Endothelial cell of umbilical vein (primary cell): ENCODE results near the gene TSHZ3. TPM values are rescaled to one million over a fixed set of nuclear protein-coding genes. Genes with fewer than 3 reads are reported as not detected.

Source experiments
- BruUV-seq: library from RNA; stranded (reverse); fragments of 400-500 nt; replicated peaks from 2 replicates; lab custom pipeline; 2021; lab: Mats Ljungman, UMichigan
- CTCF ChIA-PET: fragments of 300-600, 350-600 bp; sonication (Branson Sonifier 250); formaldehyde crosslinking; loops from one replicate; lab custom pipeline; 2021; ENCODE audit warnings: antibody characterized with exemption, inconsistent platforms; lab: Charles Lee
- POLR2A ChIA-PET: fragments of 300-600, 350-600 bp; sonication (Branson Sonifier 250); formaldehyde crosslinking; loops from one replicate; lab custom pipeline; 2021; ENCODE audit warnings: antibody characterized with exemption, inconsistent platforms; lab: Charles Lee
- DNase-seq: peaks from one replicate; pipeline ENCODE4 v3.0.0-alpha.2; 2011; ENCODE audit warnings: low read depth, low spot score
- FAIRE-seq: peaks from 2 replicates; lab custom pipeline; 2011; peaks lifted over from hg19 to GRCh38; lab: Jason Lieb, UNC
- H2AFZ ChIP-seq: 2 replicates; pipeline ENCODE4 v1.6.0; 2012; ENCODE audit warnings: low read depth, low read length, control low read depth, inconsistent platforms
- H3K27ac ChIP-seq: 2 replicates; pipeline ENCODE4 v1.5.1; 2011; ENCODE audit warnings: low read depth, mild to moderate bottlenecking, control low read depth, low read length, moderate library complexity; ENCODE audit not compliant: insufficient read depth
- H3K27me3 ChIP-seq, 2 experiments: 2 replicates each; pipeline versions ENCODE4 v1.6.0 to v1.6.1; 2011; ENCODE audit warnings: low read length in 2 of 2, mixed read lengths in 1 of 2; ENCODE audit not compliant: control insufficient read depth in 2 of 2, insufficient read depth in 2 of 2
- H3K36me3 ChIP-seq, 2 experiments: 2 replicates in 1 of 2; 3 replicates in 1 of 2; pipeline ENCODE4 v1.5.1; 2011; ENCODE audit warnings: low read length in 2 of 2, mild to moderate bottlenecking in 1 of 2, moderate library complexity in 1 of 2; ENCODE audit not compliant: control insufficient read depth in 2 of 2, insufficient read depth in 2 of 2; ENCODE audit errors: extremely low read depth in 1 of 2
- H3K4me1 ChIP-seq: 3 replicates; pipeline ENCODE4 v1.5.1; 2011; ENCODE audit warnings: mild to moderate bottlenecking, low read length; ENCODE audit not compliant: control insufficient read depth, insufficient read depth; ENCODE audit errors: extremely low read depth
- H3K4me2 ChIP-seq: 2 replicates; pipeline ENCODE4 v1.6.1; 2011; ENCODE audit warnings: low read length, control low read depth, mixed read lengths; ENCODE audit not compliant: insufficient read depth
- H3K4me3 ChIP-seq, 3 experiments: fragments of 200-600 bp in 1 of 3; sonication (generic), shearing (Covaris generic) in 1 of 3; replicated peaks in 1 of 3; 2 replicates each; pipeline ENCODE4 v1.5.1; 2011 to 2016; ENCODE audit warnings: control low read depth in 3 of 3, low read length in 3 of 3, mild to moderate bottlenecking in 2 of 3, inconsistent platforms in 1 of 3, low read depth in 1 of 3, moderate library complexity in 1 of 3; ENCODE audit not compliant: insufficient read depth in 1 of 3
- H3K79me2 ChIP-seq: 2 replicates; pipeline ENCODE4 v1.6.0; 2012; ENCODE audit warnings: low read length, inconsistent platforms; ENCODE audit not compliant: control insufficient read depth, insufficient read depth
- H3K9ac ChIP-seq: replicated peaks from 2 replicates; pipeline ENCODE3; 2011; ENCODE audit warnings: low read length, control low read depth; ENCODE audit not compliant: insufficient read depth; ENCODE audit errors: extremely low read depth
- H3K9me1 ChIP-seq: replicated peaks from 3 replicates; pipeline ENCODE4 v1.6.0; 2011; ENCODE audit warnings: mild to moderate bottlenecking, low read length; ENCODE audit not compliant: control insufficient read depth, insufficient read depth; ENCODE audit errors: extremely low read depth
- H3K9me3 ChIP-seq: replicated peaks from 2 replicates; pipeline ENCODE4 v1.5.1; 2012; ENCODE audit warnings: low read length, inconsistent platforms; ENCODE audit not compliant: control insufficient read depth, insufficient read depth
- H4K20me1 ChIP-seq: replicated peaks from 2 replicates; pipeline ENCODE3; 2011; ENCODE audit warnings: mild to moderate bottlenecking, low read length; ENCODE audit not compliant: control insufficient read depth, insufficient read depth; ENCODE audit errors: extremely low read depth
- EZH2 ChIP-seq: IDR thresholded peaks from 2 replicates; pipeline ENCODE4 v1.6.1; 2012; ENCODE audit warnings: borderline replicate concordance, low read depth, mild to moderate bottlenecking, moderate library complexity, low read length, inconsistent platforms; ENCODE audit not compliant: severe bottlenecking
- FOS ChIP-seq: IDR thresholded peaks from 2 replicates; pipeline ENCODE4 v1.6.1; 2011; ENCODE audit warnings: mild to moderate bottlenecking, low read length, moderate library complexity, borderline replicate concordance; ENCODE audit not compliant: insufficient read depth
- GATA2 ChIP-seq: IDR thresholded peaks from 2 replicates; pipeline ENCODE4 v1.7.0; 2011; ENCODE audit warnings: low read depth, mild to moderate bottlenecking, moderate library complexity, mixed read lengths, low read length; ENCODE audit not compliant: insufficient read length, insufficient read depth
- JUN ChIP-seq: IDR thresholded peaks from 2 replicates; pipeline ENCODE4 v1.6.1; 2011; ENCODE audit warnings: borderline replicate concordance, low read depth; ENCODE audit not compliant: insufficient read length, insufficient read depth
- MAX ChIP-seq: IDR thresholded peaks from 2 replicates; pipeline ENCODE4 v1.6.1; 2011; ENCODE audit not compliant: insufficient read depth, insufficient read length
- MYC ChIP-seq: IDR thresholded peaks from one replicate; pipeline ENCODE4 v1.6.1; 2011; ENCODE audit warnings: mild to moderate bottlenecking, low read depth, low read length
- POLR2A ChIP-seq: IDR thresholded peaks from 2 replicates; pipeline ENCODE4 v1.6.1; 2012; ENCODE audit warnings: low read depth, mild to moderate bottlenecking, control low read depth, low read length
- POLR2AphosphoS5 ChIP-seq: IDR thresholded peaks from 2 replicates; pipeline ENCODE4 v1.6.1; 2012; ENCODE audit warnings: low read depth, mild to moderate bottlenecking, control low read depth, low read length, moderate library complexity; ENCODE audit not compliant: insufficient read depth
- dilution Hi-C: fragments of 300-500 bp; cut with MboI; formaldehyde crosslinking; loops from one replicate; pipeline ENCODE4 v1.15.0; 2019; ENCODE audit warnings: low sequenced_read_pairs; ENCODE audit not compliant: extremely low pct_ligation_motif_present
- intact Hi-C: fragments of 100-400 bp; cut with micrococcal nuclease; formaldehyde crosslinking; loops from one replicate; pipeline ENCODE4 v1.10.0; 2022
- polyA plus RNA-seq, 4 experiments: library from polyadenylated mRNA; depleted of rRNA in 3 of 4; stranded (reverse) in 3 of 4; unstranded in 1 of 4; fragments of >200 nt; gene quantifications; 2 replicates each; pipeline versions ENCODE4 v1.2.1 to v1.2.3, GENCODE V29; 2011 to 2012; ENCODE audit warnings: missing spikeins in 1 of 4
- total RNA-seq: library from RNA; stranded (reverse); gene quantifications from 2 replicates; pipeline ENCODE4 v1.2.3, GENCODE V29; 2021
- TF ChIP-seq, protein P1 (sequence below), 2 donors: IDR thresholded peaks; 1 replicate in 1 of 2; 2 replicates in 1 of 2; pipeline ENCODE4 v1.5.1; 2011; ENCODE audit warnings: low read length in 2 of 2, mild to moderate bottlenecking in 2 of 2, moderate library complexity in 2 of 2, control low read depth in 1 of 2, inconsistent platforms in 1 of 2, low read depth in 1 of 2; ENCODE audit not compliant: insufficient read depth in 1 of 2; ENCODE audit errors: extremely low read depth in 1 of 2

The TSHZ3 gene
- total and polyA plus RNA-seq, 2 donors (not counting 3 experiments of a cell fraction or from before 2014, with no cell fraction given) = 1.2 to 6.2 TPM

DNA sequence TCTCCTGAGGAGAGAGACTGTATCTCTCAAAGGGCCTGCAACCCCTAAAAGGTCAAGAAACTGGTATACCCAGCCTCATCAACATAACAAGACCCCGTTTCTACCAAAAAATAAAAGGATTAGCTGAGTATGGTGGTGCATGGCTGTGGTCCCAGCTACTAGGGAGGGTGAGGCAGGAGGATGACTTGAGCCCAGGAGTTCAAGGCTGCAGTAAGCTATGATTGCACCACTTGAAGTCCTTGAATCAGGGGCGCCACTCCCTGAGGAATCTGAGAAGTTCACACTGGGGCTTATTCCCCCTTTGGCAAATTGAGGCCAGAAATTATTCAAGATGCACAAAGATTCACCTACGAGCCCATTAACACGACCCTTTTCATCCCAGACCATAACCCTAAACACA lies 83.0 kb downstream of the TSHZ3 start:
- no peak overlapping the region for H2AFZ ChIP-seq
- ChIA-PET POLR2A (no interaction called here), CTCF (no interaction called here)
- no TSS peak for BruUV-seq
- no peaks in the 10 kb centered on the region for H3K79me2 ChIP-seq
- dilution Hi-C loops = no loop called here
- H4K20me1 ChIP-seq = no peaks in the 10 kb centered on the region
- H3K4me1 ChIP-seq = no peaks in the 10 kb centered on the region
- H3K9me1 ChIP-seq = no peaks in the 10 kb centered on the region
- no peak overlapping the region for H3K9ac ChIP-seq
- peaks cover 2% of the 10 kb centered on the region for H3K9me3 ChIP-seq
- FAIRE-seq = no peak
- H3K27me3 ChIP-seq = no peaks in the 10 kb centered on the region
- TF ChIP-seq GATA2 = no peak
- TF ChIP-seq POLR2AphosphoS5 = no peak
- no peak for TF ChIP-seq EZH2
- TF ChIP-seq POLR2A = no peak
- TF ChIP-seq, protein P1, sequence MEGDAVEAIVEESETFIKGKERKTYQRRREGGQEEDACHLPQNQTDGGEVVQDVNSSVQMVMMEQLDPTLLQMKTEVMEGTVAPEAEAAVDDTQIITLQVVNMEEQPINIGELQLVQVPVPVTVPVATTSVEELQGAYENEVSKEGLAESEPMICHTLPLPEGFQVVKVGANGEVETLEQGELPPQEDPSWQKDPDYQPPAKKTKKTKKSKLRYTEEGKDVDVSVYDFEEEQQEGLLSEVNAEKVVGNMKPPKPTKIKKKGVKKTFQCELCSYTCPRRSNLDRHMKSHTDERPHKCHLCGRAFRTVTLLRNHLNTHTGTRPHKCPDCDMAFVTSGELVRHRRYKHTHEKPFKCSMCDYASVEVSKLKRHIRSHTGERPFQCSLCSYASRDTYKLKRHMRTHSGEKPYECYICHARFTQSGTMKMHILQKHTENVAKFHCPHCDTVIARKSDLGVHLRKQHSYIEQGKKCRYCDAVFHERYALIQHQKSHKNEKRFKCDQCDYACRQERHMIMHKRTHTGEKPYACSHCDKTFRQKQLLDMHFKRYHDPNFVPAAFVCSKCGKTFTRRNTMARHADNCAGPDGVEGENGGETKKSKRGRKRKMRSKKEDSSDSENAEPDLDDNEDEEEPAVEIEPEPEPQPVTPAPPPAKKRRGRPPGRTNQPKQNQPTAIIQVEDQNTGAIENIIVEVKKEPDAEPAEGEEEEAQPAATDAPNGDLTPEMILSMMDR (IDR thresholded peaks at IDR 0.05; ENCODE audit: extremely low read depth in 1 of 2, insufficient read depth in 1 of 2, low read depth in 1 of 2, low read length in 2 of 2) = no peak
- TF ChIP-seq JUN = no peak
- no peak for TF ChIP-seq MYC
- no peak for TF ChIP-seq MAX
- no peak for TF ChIP-seq FOS
- intact Hi-C loops = no loop called here
- no peaks in the 10 kb centered on the region for H3K36me3 ChIP-seq
- no peak overlapping the region for H3K27ac ChIP-seq
- no peak overlapping the region for H3K4me3 ChIP-seq
- no peak overlapping the region for H3K4me2 ChIP-seq
- DNase-seq = no peak
